Loucy (cell line): ENCODE measurements around the gene WHRN.

Experiments
- H2AFZ ChIP-seq: fragments of 200-600 bp; sonication (generic); 2 replicates; pipeline ENCODE4 v1.6.0; 2016; ENCODE audit warnings: antibody characterized with exemption, mild to moderate bottlenecking, low read length, moderate library complexity
- H3F3A ChIP-seq: fragments of 200-600 bp; 2 replicates; pipeline ENCODE4 v1.6.0; 2016; ENCODE audit warnings: antibody characterized with exemption, low read depth, mild to moderate bottlenecking
- H3K27me3 ChIP-seq: fragments of 200-600 bp; sonication (generic); 2 replicates; pipeline ENCODE4 v1.6.1; 2014; ENCODE audit warnings: low read length, mild to moderate bottlenecking; ENCODE audit not compliant: insufficient read depth, poor library complexity, severe bottlenecking
- H3K36me3 ChIP-seq: fragments of 200-600 bp; sonication (generic); 2 replicates; pipeline ENCODE4 v1.6.1; 2016; ENCODE audit warnings: low read length; ENCODE audit not compliant: insufficient read depth
- H3K4me1 ChIP-seq: fragments of 200-600 bp; sonication (generic); 2 replicates; pipeline ENCODE4 v1.5.1; 2014; ENCODE audit warnings: low read length, mild to moderate bottlenecking; ENCODE audit not compliant: insufficient read depth, poor library complexity, severe bottlenecking
- H3K4me2 ChIP-seq: fragments of 200-600 bp; sonication (generic); 2 replicates; pipeline ENCODE4 v1.6.0; 2014; ENCODE audit warnings: antibody characterized with exemption, low read length, low read depth, mild to moderate bottlenecking; ENCODE audit not compliant: poor library complexity, severe bottlenecking
- H3K4me3 ChIP-seq: fragments of 200-600 bp; sonication (generic); 2 replicates; pipeline ENCODE4 v1.5.1; 2014; ENCODE audit warnings: low read length, mild to moderate bottlenecking, mixed read lengths; ENCODE audit not compliant: poor library complexity, severe bottlenecking
- H3K79me2 ChIP-seq: fragments of 200-600 bp; sonication (generic); 2 replicates; pipeline ENCODE4 v1.6.1; 2014; ENCODE audit warnings: low read length; ENCODE audit not compliant: insufficient read depth
- H3K9ac ChIP-seq: fragments of 200-600 bp; sonication (generic); 2 replicates; pipeline ENCODE4 v1.6.0; 2014; ENCODE audit warnings: mild to moderate bottlenecking, low read depth, low read length, moderate library complexity; ENCODE audit not compliant: poor library complexity, severe bottlenecking
- H3K9me2 ChIP-seq: fragments of 200-600 bp; sonication (generic); replicated peaks from 2 replicates; pipeline ENCODE4 v1.6.1; 2016; ENCODE audit warnings: low read depth, low read length, mixed read lengths
- H3K9me3 ChIP-seq: fragments of 200-600 bp; sonication (generic); 2 replicates; pipeline ENCODE4 v1.6.1; 2014; ENCODE audit warnings: mild to moderate bottlenecking, antibody characterized with exemption, low read length, low read depth; ENCODE audit not compliant: insufficient read depth
- H4K20me1 ChIP-seq: fragments of 200-600 bp; sonication (generic); 2 replicates; pipeline ENCODE4 v1.6.0; 2014; ENCODE audit warnings: antibody characterized with exemption, low read length, mild to moderate bottlenecking; ENCODE audit not compliant: insufficient read depth, poor library complexity, severe bottlenecking
- EZH2phosphoT487 ChIP-seq: fragments of 200-600 bp; IDR thresholded peaks from 2 replicates; pipeline ENCODE4 v1.6.1; 2018; ENCODE audit warnings: antibody characterized with exemption, mild to moderate bottlenecking, moderate library complexity, borderline replicate concordance
- TF ChIP-seq, protein P1 (sequence below): fragments of 200-600 bp; sonication (generic); conservative IDR thresholded peaks from 2 replicates; pipeline ENCODE4 v1.5.1; 2014; ENCODE audit warnings: mild to moderate bottlenecking, antibody characterized with exemption, low read length

The WHRN gene

GRCh38 chr9:114367366-114367765, 137.9 kb downstream of the WHRN start:
- Histone ChIP-seq H3K4me1 (peaks cover 42% of the 10 kb centered on the region), H3K9me3 (no peaks in the 10 kb centered on the region), H3K36me3 (peaks cover 78% of the 10 kb centered on the region; the same call in 1 of the 2 replicates), H3K79me2 (peaks cover 32% of the 10 kb centered on the region), H3K27me3 (no peaks in the 10 kb centered on the region), H3F3A (no peaks in the 10 kb centered on the region), H3K9me2 (no peaks in the 10 kb centered on the region), H3K9ac (no peak overlapping the region), H4K20me1 (no peaks in the 10 kb centered on the region), H3K4me3 (no peak overlapping the region), H2AFZ (no peak overlapping the region), H3K4me2 (no peak overlapping the region)
- TF ChIP-seq, protein P1, sequence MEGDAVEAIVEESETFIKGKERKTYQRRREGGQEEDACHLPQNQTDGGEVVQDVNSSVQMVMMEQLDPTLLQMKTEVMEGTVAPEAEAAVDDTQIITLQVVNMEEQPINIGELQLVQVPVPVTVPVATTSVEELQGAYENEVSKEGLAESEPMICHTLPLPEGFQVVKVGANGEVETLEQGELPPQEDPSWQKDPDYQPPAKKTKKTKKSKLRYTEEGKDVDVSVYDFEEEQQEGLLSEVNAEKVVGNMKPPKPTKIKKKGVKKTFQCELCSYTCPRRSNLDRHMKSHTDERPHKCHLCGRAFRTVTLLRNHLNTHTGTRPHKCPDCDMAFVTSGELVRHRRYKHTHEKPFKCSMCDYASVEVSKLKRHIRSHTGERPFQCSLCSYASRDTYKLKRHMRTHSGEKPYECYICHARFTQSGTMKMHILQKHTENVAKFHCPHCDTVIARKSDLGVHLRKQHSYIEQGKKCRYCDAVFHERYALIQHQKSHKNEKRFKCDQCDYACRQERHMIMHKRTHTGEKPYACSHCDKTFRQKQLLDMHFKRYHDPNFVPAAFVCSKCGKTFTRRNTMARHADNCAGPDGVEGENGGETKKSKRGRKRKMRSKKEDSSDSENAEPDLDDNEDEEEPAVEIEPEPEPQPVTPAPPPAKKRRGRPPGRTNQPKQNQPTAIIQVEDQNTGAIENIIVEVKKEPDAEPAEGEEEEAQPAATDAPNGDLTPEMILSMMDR = no peak
- TF ChIP-seq EZH2phosphoT487 = no peak

- Histone ChIP-seq H3K9me3 (no peaks in the 10 kb centered on the region), H3K9me2 (no peaks in the 10 kb centered on the region), H3K4me3 (no peak overlapping the region), H3K27me3 (no peaks in the 10 kb centered on the region), H4K20me1 (no peaks in the 10 kb centered on the region), H2AFZ (no peak overlapping the region), H3K79me2 (peaks cover 32% of the 10 kb centered on the region), H3K36me3 (peaks cover 86% of the 10 kb centered on the region; the same call in 1 of the 2 replicates), H3K4me2 (no peak overlapping the region), H3F3A (no peaks in the 10 kb centered on the region), H3K9ac (no peak overlapping the region), H3K4me1 (peaks cover 35% of the 10 kb centered on the region)
- no peak for TF ChIP-seq EZH2phosphoT487
- TF ChIP-seq, protein P1 = no peak
Measured at GRCh38 chr9:114366334-114367128, 138.7 kb downstream of the WHRN start.

DNA sequence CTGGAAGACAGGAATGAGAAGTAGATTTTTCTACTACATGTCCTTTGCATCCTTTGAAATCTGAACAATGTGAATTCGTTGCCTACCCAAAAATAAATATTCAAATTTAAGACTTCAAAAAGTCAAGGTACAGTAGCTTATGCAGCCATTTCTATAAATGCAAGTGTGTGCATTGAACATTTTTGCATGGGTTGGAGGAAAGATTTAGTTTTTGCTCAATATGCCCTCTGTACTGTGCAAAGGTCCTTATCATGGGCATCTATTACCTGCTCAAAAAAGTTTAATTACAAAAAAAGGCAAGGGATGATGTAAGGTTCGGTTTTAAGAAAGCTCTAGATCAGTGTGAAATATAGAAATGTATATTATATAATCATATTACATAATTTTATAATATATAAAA, 140.1 kb downstream of the WHRN start:
- Histone ChIP-seq H2AFZ (no peak overlapping the region), H4K20me1 (no peaks in the 10 kb centered on the region), H3K4me2 (no peak overlapping the region), H3K36me3 (peaks cover 95% of the 10 kb centered on the region; the same call in 1 of the 2 replicates), H3F3A (no peaks in the 10 kb centered on the region), H3K9ac (no peak overlapping the region), H3K79me2 (peaks cover 22% of the 10 kb centered on the region), H3K9me3 (no peaks in the 10 kb centered on the region), H3K27me3 (no peaks in the 10 kb centered on the region), H3K4me1 (peaks cover 22% of the 10 kb centered on the region), H3K4me3 (no peak overlapping the region), H3K9me2 (no peaks in the 10 kb centered on the region)
- TF ChIP-seq, protein P1 = no peak
- TF ChIP-seq EZH2phosphoT487 = no peak
